Neural progenitor cell (in vitro differentiated cells): ENCODE measurements around the gene KRTAP19-1. TPM values are rescaled to one million over a fixed set of nuclear protein-coding genes. Genes with fewer than 3 reads are reported as not detected.

Experiments used
- DNase-seq: peaks from one replicate; pipeline ENCODE4 v3.0.0-alpha.2; 2016; ENCODE audit warnings: low spot score
- H2AFZ ChIP-seq: fragments of 200-600 bp; sonication (generic); replicated peaks from 2 replicates; pipeline ENCODE4 v1.6.1; 2016; ENCODE audit warnings: antibody characterized with exemption
- H3F3A ChIP-seq: fragments of 200-600 bp; sonication (generic); 2 replicates; pipeline ENCODE4 v1.6.1; 2016; ENCODE audit warnings: antibody characterized with exemption, low read depth
- H3K27ac ChIP-seq: fragments of 200-600 bp; sonication (generic); 2 replicates; pipeline ENCODE4 v1.5.1; 2016; ENCODE audit warnings: mild to moderate bottlenecking
- H3K27me3 ChIP-seq: fragments of 200-600 bp; sonication (generic); 2 replicates; pipeline ENCODE4 v1.6.1; 2016; ENCODE audit warnings: mild to moderate bottlenecking, moderate library complexity
- H3K36me3 ChIP-seq: fragments of 200-600 bp; sonication (generic); 2 replicates; pipeline ENCODE4 v1.5.1; 2016
- H3K4me1 ChIP-seq: fragments of 200-600 bp; sonication (generic); 2 replicates; pipeline ENCODE4 v1.6.1; 2016; ENCODE audit warnings: mixed run types
- H3K4me2 ChIP-seq: fragments of 200-600 bp; sonication (generic); 2 replicates; pipeline ENCODE4 v1.6.1; 2016
- H3K4me3 ChIP-seq: fragments of 200-600 bp; sonication (generic); 2 replicates; pipeline ENCODE4 v1.5.1; 2016
- H3K79me2 ChIP-seq: fragments of 200-600 bp; sonication (generic); 2 replicates; pipeline ENCODE4 v1.6.1; 2016; ENCODE audit warnings: low read depth
- H3K9ac ChIP-seq: fragments of 200-600 bp; sonication (generic); 2 replicates; pipeline ENCODE4 v1.6.1; 2016
- H3K9me3 ChIP-seq: fragments of 200-600 bp; sonication (generic); 2 replicates; pipeline ENCODE4 v1.5.1; 2016; ENCODE audit warnings: low read depth
- H4K20me1 ChIP-seq: fragments of 200-600 bp; sonication (generic); 2 replicates; pipeline ENCODE4 v1.6.1; 2016; ENCODE audit warnings: low read depth
- H3K27ac Mint-ChIP-seq: 3 replicates; pipeline ENCODE4 v1.8.0; 2021; ENCODE audit warnings: mixed read lengths
- H3K27me3 Mint-ChIP-seq: 2 replicates; pipeline ENCODE4 v1.8.0; 2022; ENCODE audit warnings: low read depth, mild to moderate bottlenecking, inconsistent platforms, moderate library complexity, mixed read lengths; ENCODE audit not compliant: insufficient read depth
- H3K36me3 Mint-ChIP-seq: 3 replicates; pipeline ENCODE4 v1.8.0; 2021; ENCODE audit warnings: mixed read lengths
- H3K4me1 Mint-ChIP-seq: 3 replicates; pipeline ENCODE4 v1.8.0; 2021; ENCODE audit warnings: mixed read lengths
- H3K4me3 Mint-ChIP-seq: 3 replicates; pipeline ENCODE4 v1.8.0; 2021; ENCODE audit warnings: mild to moderate bottlenecking, moderate library complexity, mixed read lengths
- H3K9me3 Mint-ChIP-seq: 3 replicates; pipeline ENCODE4 v1.8.0; 2020; ENCODE audit warnings: mixed read lengths
- EZH2 ChIP-seq: fragments of 200-600 bp; sonication (generic); IDR thresholded peaks from 2 replicates; pipeline ENCODE4 v1.6.1; 2017; ENCODE audit warnings: antibody characterized with exemption, mild to moderate bottlenecking, moderate library complexity
- EZH2phosphoT487 ChIP-seq: fragments of 200-600 bp; sonication (generic); IDR thresholded peaks from 2 replicates; pipeline ENCODE4 v1.6.1; 2017; ENCODE audit warnings: antibody characterized with exemption
- total RNA-seq: library from RNA; depleted of rRNA; stranded (reverse); fragments of >200 nt; gene quantifications from 2 replicates; pipeline ENCODE4 v1.2.3, GENCODE V29; 2015; ENCODE audit warnings: low replicate concordance
- TF ChIP-seq, protein P1 (sequence below): fragments of 200-600 bp; sonication (generic); IDR thresholded peaks from 2 replicates; pipeline ENCODE4 v1.5.1; 2017; ENCODE audit warnings: antibody characterized with exemption, mild to moderate bottlenecking

The KRTAP19-1 gene
- total RNA-seq, 1 donor from 2014 or later: not detected

DNA sequence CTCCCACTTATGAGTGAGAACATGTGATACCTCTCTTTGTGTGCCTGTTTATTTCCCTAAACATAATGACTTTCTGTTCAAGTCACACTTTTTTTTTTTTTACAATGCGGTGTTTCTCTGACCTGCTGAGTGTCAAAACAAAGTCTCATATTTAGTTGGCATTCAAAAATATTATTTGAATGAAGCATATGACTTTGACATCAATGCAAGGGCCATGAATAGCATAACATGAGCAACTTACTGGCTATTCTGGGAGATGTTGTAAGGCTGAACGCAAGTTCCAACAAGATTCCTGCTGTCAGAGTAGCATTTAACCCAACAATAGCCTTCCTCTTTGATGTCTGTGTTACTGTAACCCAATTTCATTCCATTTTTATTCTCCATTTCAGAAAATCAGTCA lies 2.0 kb upstream of the KRTAP19-1 start:
- no peaks in the 10 kb centered on the region for H3K27me3 Mint-ChIP-seq
- DNase-seq: no peak
- no peaks in the 10 kb centered on the region for H3K79me2 ChIP-seq
- H3K27me3 ChIP-seq: no peaks in the 10 kb centered on the region
- H3K4me1 Mint-ChIP-seq: peaks cover 3% of the 10 kb centered on the region
- H3K4me2 ChIP-seq: no peak overlapping the region
- H2AFZ ChIP-seq: no peak overlapping the region
- TF ChIP-seq, protein P1, sequence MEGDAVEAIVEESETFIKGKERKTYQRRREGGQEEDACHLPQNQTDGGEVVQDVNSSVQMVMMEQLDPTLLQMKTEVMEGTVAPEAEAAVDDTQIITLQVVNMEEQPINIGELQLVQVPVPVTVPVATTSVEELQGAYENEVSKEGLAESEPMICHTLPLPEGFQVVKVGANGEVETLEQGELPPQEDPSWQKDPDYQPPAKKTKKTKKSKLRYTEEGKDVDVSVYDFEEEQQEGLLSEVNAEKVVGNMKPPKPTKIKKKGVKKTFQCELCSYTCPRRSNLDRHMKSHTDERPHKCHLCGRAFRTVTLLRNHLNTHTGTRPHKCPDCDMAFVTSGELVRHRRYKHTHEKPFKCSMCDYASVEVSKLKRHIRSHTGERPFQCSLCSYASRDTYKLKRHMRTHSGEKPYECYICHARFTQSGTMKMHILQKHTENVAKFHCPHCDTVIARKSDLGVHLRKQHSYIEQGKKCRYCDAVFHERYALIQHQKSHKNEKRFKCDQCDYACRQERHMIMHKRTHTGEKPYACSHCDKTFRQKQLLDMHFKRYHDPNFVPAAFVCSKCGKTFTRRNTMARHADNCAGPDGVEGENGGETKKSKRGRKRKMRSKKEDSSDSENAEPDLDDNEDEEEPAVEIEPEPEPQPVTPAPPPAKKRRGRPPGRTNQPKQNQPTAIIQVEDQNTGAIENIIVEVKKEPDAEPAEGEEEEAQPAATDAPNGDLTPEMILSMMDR: no peak
- TF ChIP-seq EZH2: no peak
- no peak for TF ChIP-seq EZH2phosphoT487
- H3K9me3 ChIP-seq: no peaks in the 10 kb centered on the region
- H4K20me1 ChIP-seq: no peaks in the 10 kb centered on the region
- H3K9me3 Mint-ChIP-seq: peaks cover 17% of the 10 kb centered on the region
- no peak overlapping the region for H3K4me3 Mint-ChIP-seq
- H3K36me3 ChIP-seq: no peaks in the 10 kb centered on the region
- H3K27ac Mint-ChIP-seq: no peak overlapping the region
- no peak overlapping the region for H3K4me3 ChIP-seq
- no peaks in the 10 kb centered on the region for H3F3A ChIP-seq
- peaks cover 5% of the 10 kb centered on the region for H3K36me3 Mint-ChIP-seq
- H3K27ac ChIP-seq: no peak overlapping the region
- H3K9ac ChIP-seq: no peak overlapping the region
- H3K4me1 ChIP-seq: peaks cover 7% of the 10 kb centered on the region

DNA sequence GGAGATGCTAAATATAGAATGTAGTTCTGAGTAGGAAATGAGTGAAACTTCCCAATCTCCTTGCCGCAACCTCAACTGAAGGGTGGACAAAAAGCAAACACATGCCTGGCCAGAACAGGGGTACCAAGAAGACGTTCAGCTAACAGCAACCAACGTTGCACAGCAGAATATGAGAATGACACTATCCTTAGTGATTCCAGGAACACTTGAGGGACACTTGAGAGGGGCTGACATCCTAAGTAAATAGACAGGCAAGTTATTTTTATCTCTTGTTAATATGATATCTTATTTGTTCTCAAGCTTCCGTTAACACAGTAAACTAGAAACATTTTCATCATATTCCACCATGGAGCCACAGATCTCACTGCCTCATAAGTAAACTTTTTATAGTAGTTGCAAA lies 908 bp downstream of the KRTAP19-1 start:
- TF ChIP-seq EZH2: no peak
- TF ChIP-seq, protein P1: no peak
- no peak for TF ChIP-seq EZH2phosphoT487
- Mint-ChIP-seq H3K27ac (no peak overlapping the region), H3K27me3 (no peaks in the 10 kb centered on the region), H3K36me3 (no peaks in the 10 kb centered on the region), H3K9me3 (no peaks in the 10 kb centered on the region), H3K4me1 (peaks cover 3% of the 10 kb centered on the region), H3K4me3 (no peak overlapping the region)
- Histone ChIP-seq H3F3A (no peaks in the 10 kb centered on the region), H4K20me1 (no peaks in the 10 kb centered on the region), H3K36me3 (no peaks in the 10 kb centered on the region), H3K27ac (no peak overlapping the region), H3K27me3 (no peaks in the 10 kb centered on the region), H3K9ac (no peak overlapping the region), H3K4me2 (no peak overlapping the region), H3K79me2 (no peaks in the 10 kb centered on the region), H3K4me1 (peaks cover 7% of the 10 kb centered on the region), H3K4me3 (no peak overlapping the region), H2AFZ (no peak overlapping the region), H3K9me3 (no peaks in the 10 kb centered on the region)
- DNase-seq: no peak

DNA sequence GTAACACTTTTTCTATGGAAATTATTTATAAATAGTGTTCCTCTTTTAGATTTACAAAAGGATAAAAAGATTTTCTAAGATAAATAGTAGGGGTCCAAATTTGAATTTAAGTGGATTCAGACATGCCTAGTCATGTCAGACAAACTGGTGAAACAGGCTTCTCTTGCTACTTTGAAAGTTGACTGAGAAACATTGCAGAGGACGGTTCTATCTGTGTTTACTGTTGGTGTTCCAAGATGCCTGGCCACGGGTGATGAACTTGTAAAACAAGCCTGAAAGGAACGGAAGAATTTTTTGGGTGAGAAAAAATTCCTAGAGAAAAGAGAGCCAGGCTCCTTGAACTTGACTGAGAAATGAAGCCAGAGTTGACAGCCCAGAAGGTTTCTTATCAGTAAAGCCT lies 2.2 kb downstream of the KRTAP19-1 start:
- Histone ChIP-seq H3K4me3 (no peak overlapping the region), H3K4me2 (no peak overlapping the region), H4K20me1 (no peaks in the 10 kb centered on the region), H3K4me1 (peaks cover 1% of the 10 kb centered on the region), H3K79me2 (no peaks in the 10 kb centered on the region), H3K36me3 (no peaks in the 10 kb centered on the region), H3F3A (no peaks in the 10 kb centered on the region), H3K9ac (no peak overlapping the region), H2AFZ (no peak overlapping the region), H3K27me3 (no peaks in the 10 kb centered on the region), H3K9me3 (no peaks in the 10 kb centered on the region), H3K27ac (no peak overlapping the region)
- DNase-seq: no peak
- no peaks in the 10 kb centered on the region for H3K27me3 Mint-ChIP-seq
- no peaks in the 10 kb centered on the region for H3K9me3 Mint-ChIP-seq
- TF ChIP-seq EZH2phosphoT487 (no peak), EZH2 (no peak)
- TF ChIP-seq, protein P1: no peak
- no peak overlapping the region for H3K4me3 Mint-ChIP-seq
- H3K36me3 Mint-ChIP-seq: no peaks in the 10 kb centered on the region
- H3K4me1 Mint-ChIP-seq: no peaks in the 10 kb centered on the region
- no peak overlapping the region for H3K27ac Mint-ChIP-seq
